Measurements from ENCODE around the gene NFE2L1.
"Not testable (repeated sequence)": the region's sequence is repeated elsewhere in the genome, so short reads cannot be mapped to it uniquely, and the experiment has no call there.

NFE2L1 gene

GRCh38 chr17:48072811-48073210 is 24.7 kb downstream of the NFE2L1 start:
- DNase-seq: not testable (repeated sequence)

DNA sequence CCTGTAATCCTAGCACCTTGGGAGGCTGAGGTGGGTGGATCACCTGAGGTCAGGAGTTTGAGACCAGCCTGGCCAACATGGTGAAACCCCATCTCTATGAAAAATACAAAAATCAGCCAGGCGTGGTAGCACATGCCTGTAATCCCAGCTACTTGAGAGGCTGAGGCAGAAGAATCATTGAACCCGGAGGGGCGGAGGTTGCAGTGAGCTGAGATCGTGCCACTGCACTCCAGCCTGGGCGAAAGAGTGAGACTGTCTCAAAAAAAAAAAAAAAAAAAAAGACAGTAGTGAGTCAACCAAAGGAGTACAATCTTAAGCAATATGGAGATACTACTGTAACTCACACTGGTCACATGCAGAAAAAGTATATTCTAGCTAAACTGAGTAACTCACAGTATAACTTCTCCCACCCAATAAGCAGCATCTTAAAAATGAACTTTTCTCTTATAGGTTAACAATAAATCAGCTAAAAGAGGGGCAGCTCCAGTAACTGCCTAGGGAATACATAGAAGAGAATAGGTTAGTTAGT is 25.5 kb downstream of the NFE2L1 start:
- not testable (repeated sequence) for DNase-seq

DNA sequence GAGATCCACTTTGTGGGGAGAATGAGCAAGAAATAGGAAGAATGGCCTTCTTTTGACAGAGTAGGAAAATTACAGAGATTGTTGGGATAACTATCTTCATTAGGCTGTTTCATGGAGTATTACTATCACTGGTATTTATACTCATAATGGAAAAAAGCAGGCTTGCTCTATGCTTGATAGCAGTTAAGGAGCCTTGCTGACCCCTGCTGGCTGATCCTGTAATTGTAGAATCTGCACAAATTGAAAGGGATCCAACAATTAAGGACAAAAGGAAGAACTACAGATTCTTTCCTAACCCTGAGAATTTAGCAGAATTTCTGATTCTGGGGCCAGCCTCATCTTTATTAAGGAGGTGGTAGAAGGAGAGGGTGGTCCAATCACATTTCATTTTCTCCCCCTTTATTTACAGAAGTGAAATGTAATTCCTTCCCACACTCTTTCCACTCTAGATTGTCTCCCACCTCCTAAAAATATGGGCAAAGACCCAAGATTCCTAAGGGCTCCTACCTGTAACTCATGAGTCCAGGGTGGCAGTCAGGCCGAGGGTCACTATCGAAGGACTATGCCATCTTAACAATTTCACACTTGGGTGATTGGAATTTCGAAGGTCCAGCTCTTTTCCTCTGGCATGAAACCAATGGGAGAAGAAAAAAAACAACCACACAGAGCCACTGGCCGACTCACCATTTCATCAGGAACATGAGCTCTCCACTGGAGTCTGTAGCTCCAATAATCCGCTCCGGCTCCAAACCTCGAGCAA is 26.3 kb downstream of the NFE2L1 start:
- peak; percentile 76 for DNase-seq

DNA sequence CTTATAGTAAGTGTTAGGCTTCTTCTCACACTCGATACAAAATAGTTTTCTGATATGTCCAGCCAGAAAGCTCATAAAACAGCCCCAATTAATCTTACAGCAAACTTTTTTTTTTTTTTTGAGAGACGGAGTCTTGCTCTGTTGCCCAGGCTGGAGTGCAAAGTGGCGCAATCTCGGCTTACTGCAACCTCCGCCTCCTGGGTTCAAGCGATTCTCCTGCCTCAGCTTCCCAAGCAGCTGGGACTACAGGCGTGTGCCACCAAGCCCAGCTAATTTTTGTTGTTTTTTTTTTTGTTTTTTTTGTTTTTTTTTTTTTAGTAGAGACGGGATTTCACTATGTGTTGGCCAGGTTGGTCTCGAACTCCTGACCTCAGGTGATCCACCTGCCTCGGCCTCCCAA is 29.0 kb downstream of the NFE2L1 start:
- not testable (repeated sequence) for DNase-seq

- DNase-seq: no peak
Observed at GRCh38 chr17:48081858-48082257, 33.7 kb downstream of the NFE2L1 start.

DNA sequence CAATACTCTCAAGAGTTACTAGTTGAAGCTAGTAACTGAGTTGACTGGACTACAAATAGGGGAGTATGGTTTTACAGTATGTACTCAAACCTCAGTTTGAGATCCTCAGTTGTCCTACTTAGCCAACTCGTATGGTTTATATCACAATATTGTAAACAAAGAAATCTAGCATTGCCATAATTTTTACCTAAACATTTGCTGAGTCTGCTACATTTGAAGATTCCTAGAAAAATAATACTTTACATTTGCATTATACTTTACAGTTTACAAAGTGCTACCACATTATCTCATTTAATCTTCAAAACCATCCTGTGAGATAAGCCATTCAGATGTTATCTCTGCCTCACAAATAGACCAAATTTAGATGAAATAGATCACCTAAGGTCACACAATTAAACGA is 36.8 kb downstream of the NFE2L1 start:
- DNase-seq: no peak

GRCh38 chr17:48093341-48094045 is 45.3 kb downstream of the NFE2L1 start:
- DNase-seq: no peak

- DNase-seq: no peak
Observed at GRCh38 chr17:48095611-48096010, 47.5 kb downstream of the NFE2L1 start.

DNA sequence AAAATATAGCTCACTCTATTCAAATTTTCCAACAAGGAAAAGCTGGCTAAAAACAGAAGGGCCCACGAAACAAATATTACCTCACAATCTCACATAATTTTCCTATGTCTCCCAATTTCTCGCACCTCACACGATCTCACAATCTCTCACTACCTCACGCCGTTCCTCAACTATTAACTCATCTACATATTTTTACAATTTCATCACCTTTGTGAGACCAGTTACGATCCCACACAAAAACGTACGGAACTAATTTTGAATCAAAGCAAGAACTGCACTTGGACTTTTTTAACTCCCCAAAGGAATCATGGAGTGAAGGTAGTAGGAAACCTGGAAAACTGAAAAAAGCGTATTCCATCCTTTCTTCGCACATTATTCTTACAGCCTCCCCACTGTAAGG is 52.0 kb downstream of the NFE2L1 start:
- DNase-seq: no peak

GRCh38 chr17:48100591-48101011 is 52.4 kb downstream of the NFE2L1 start:
- no peak for DNase-seq

DNA sequence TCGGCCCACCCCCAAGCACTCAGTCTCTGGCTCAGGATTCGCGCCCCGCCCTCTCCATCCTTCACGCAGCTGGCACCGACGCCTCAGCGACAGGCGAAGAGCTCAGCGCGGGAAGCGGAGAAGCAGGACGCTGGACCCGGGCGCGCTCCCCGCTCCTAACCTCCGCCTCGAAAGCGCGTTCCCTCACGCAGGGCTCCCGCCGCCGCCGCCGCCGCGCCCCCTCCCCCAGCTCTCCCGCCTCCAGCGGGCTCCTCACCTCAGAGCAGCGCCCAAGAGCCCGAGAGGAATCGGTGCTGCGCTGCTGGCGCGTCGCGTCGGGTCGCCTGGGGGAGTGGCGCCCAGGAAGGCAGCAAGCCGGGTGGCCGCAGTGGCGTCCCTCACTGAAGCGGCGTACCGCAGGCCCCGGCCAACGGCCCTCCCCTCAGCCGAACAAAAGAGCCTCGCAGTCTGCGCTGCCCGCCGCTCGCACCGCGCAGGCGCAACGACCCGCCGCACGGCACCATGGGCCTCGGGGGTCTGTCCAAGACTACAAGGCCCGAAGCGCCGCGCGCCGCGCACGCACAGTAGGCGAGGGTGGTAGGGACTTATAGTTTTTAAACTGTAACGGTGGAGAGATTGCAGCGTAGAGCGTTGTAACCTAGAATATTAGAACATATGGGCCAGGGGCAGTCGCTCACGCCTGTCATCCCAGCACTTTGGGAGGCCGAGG is 53.0 kb downstream of the NFE2L1 start, which contains the start of gene CBX1:
Gene CBX1, minus strand, starts transcription at position 467 of the 709 bp plus-strand sequence. CDS start 24,474 bp downstream, outside the sequence.
- DNase-seq: peak; percentile 93

GRCh38 chr17:48102043-48102750 is 54.0 kb downstream of the NFE2L1 start:
- no peak for DNase-seq

- no peak for DNase-seq
Observed at GRCh38 chr17:48102798-48103715, 54.9 kb downstream of the NFE2L1 start.

- no peak for DNase-seq
Observed at GRCh38 chr17:48104440-48104839, 56.3 kb downstream of the NFE2L1 start.

DNA sequence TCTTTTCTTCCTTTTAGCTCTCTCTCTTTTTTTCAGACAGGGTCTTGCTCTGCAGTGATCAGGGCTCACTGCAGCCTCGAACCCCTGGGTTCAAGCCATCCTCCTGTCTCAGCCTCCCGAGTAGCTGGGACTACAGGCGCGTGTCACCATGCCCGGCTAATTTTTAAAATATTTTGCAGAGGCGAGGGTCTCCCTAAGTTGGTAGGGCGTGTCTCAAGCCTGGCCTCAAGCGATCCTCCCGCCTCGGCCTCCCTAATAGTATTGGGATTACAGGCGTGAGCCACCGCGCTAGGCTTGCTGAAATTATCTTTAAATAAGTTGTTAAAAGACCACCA is 58.6 kb downstream of the NFE2L1 start:
- no peak for DNase-seq

DNA sequence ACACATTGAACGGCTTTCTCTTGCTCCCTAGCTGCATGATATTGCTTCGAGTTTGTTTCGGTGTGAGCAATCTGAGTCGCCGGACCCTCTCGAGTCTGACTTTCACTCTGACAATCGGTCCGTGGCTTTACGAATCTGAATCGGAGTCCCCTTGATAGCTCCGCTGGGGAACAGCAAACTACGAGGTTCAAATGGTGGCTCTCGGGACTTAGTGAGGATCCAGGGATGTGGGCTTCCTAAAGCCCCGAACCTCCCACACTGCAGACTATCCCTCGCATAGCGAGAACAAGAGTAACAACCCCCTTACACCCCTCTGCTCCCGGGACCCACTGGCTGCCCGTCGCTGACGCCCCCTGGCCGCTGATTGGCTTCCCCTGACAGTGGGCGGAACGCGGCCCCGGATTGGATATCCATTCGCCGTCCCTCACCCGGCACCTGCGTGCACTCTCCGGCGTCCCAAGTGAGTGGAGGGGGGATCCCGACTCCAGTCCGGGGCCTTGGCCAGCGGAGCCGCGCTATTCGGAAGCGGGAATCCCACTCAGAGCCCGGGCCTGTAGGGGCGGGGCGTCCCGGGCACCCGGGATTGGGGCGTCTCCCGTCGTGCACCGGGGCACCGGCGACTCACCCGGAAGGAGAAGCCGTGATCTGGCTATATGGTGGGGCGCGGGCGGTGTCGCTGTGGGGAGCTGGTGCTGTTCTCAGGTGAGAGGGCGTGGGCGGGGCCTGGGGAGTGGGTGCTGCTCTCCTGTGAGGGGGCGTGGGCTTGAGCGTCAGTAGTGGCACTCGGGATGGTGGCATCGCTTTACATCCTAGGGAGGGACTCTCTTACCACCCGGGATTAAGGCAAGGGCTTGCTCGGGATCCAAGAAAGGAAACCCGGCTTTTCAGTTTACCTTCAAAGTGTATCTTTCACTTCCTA is 59.2 kb downstream of the NFE2L1 start, which contains the start of gene SNX11:
Gene SNX11, plus strand, starts transcription at position 630 of the 919 bp plus-strand sequence. CDS start 4,278 bp downstream, outside the sequence.
- DNase-seq: peak; percentile 96

DNA sequence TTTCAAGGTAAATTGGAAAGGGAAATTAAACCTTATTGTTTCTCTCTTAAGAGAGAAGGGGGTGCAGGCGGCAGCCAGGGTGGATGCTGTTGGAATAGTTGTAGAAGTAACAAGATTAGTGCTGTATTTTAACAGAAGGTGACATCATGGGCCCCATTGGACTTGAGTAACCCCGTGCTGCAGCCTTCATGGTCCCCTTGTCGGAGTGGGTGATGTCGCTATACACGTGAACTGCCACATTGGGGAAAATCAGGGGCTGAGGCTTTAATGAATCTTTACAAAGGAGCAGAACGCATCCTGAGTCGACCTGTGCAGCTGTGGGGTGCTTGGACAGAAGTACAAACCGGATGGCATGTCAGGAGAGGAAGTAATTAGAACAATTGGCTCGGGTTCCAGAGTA is 62.6 kb downstream of the NFE2L1 start:
- DNase-seq: no peak
